Transverse colon (tissue), 4 donors: ENCODE results near the gene VRK2.

Experiments
- EP300 ChIP-seq: sonication (generic); formaldehyde crosslinking; IDR thresholded peaks from one replicate; pipeline ENCODE4 v1.6.1; 2017; ENCODE audit warnings: antibody characterized with exemption, low read depth
- POLR2A ChIP-seq: fragments of 450-650 bp; IDR thresholded peaks from one replicate; pipeline ENCODE4 v1.6.1; 2016; ENCODE audit warnings: antibody characterized with exemption, mild to moderate bottlenecking, moderate library complexity
- POLR2AphosphoS5 ChIP-seq, 3 donors: sonication (generic); formaldehyde crosslinking; IDR thresholded peaks; one replicate each; pipeline ENCODE4 v1.6.1; 2016; ENCODE audit warnings: antibody characterized with exemption in 3 of 3
- TF ChIP-seq, protein P1 (sequence below), 5 experiments: fragments of 200-600 bp in 3 of 5; fragments of 450-650 bp in 2 of 5; sonication (generic) in 3 of 5; IDR thresholded peaks; 1 replicate in 2 of 5; 2 replicates in 3 of 5; pipeline ENCODE4 v1.5.1; 2016 to 2017; ENCODE audit warnings: antibody characterized with exemption in 5 of 5, inconsistent platforms in 3 of 5, mild to moderate bottlenecking in 2 of 5, moderate library complexity in 1 of 5

DNA sequence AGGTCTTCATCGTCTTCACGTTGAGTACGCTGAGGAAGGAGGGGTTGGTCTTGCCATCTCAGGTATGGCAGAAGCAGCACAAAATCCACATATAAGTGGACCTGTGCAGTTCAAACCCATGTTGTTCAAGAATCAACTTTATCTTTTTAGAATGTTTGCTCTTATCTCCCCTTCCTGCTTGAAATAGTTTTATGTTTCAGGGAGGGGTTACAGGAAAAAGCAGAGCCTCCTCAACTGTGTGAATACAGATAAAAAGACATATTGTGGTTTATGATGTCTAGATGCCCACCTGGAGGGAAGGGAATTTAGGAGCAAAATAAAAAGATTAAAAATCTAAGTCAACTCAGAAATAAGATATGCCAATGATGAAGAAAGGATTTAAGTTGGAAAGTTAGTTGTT lies 75.9 kb downstream of the VRK2 start:
- TF ChIP-seq POLR2AphosphoS5 (IDR thresholded peaks at IDR 0.05) (no peak), EP300 (no peak), POLR2A (no peak)
- TF ChIP-seq, protein P1, sequence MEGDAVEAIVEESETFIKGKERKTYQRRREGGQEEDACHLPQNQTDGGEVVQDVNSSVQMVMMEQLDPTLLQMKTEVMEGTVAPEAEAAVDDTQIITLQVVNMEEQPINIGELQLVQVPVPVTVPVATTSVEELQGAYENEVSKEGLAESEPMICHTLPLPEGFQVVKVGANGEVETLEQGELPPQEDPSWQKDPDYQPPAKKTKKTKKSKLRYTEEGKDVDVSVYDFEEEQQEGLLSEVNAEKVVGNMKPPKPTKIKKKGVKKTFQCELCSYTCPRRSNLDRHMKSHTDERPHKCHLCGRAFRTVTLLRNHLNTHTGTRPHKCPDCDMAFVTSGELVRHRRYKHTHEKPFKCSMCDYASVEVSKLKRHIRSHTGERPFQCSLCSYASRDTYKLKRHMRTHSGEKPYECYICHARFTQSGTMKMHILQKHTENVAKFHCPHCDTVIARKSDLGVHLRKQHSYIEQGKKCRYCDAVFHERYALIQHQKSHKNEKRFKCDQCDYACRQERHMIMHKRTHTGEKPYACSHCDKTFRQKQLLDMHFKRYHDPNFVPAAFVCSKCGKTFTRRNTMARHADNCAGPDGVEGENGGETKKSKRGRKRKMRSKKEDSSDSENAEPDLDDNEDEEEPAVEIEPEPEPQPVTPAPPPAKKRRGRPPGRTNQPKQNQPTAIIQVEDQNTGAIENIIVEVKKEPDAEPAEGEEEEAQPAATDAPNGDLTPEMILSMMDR (IDR thresholded peaks at IDR 0.05) = no peak
